ENCODE measurements around the gene PPP1R14C.

GRCh38 chr6:150250826-150251225 lies 108.0 kb downstream of the PPP1R14C start:
- TF ChIP-seq POLR2AphosphoS5 (IDR thresholded peaks at IDR 0.05; ENCODE audit: low read depth, low read length) (no peak), TAF1 (IDR thresholded peaks at IDR 0.05; ENCODE audit: borderline replicate concordance, insufficient read depth, low read length) (no peak)
